Tibial nerve (tissue), 3 donors: Measurements from ENCODE around the gene ZNF25.

Source experiments
- POLR2A ChIP-seq, 2 donors: fragments of 450-650 bp; IDR thresholded peaks; one replicate each; pipeline ENCODE4 v1.6.1; 2017; ENCODE audit warnings: antibody characterized with exemption in 2 of 2, mild to moderate bottlenecking in 2 of 2, moderate library complexity in 2 of 2
- TF ChIP-seq, protein P1 (sequence below), 5 experiments: fragments of 200-600 bp in 3 of 5; fragments of 450-650 bp in 2 of 5; sonication (generic) in 3 of 5; IDR thresholded peaks; one replicate each; pipeline ENCODE4 v1.5.1; 2016 to 2019; ENCODE audit warnings: antibody characterized with exemption in 5 of 5, mild to moderate bottlenecking in 3 of 5, moderate library complexity in 2 of 5

DNA sequence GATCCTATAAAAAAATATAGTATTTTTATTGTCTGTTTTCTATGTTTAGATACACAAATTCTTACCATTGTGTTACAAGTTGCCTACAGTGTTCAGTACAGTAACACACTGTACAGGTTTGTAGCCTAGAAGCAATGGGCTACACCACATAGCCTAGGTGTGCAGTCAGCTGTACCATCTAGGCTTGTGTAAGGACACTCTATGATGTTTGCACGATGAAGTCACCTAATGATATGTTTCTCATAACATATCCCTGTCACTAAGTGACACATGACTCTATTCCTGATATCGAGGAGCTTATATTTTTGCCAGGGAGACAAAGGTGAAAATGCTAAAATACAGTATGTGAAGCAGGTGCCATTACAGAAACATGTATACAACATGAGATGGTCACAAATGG lies 18.6 kb downstream of the ZNF25 start:
- no peak for TF ChIP-seq POLR2A (IDR thresholded peaks at IDR 0.05)
- TF ChIP-seq, protein P1, sequence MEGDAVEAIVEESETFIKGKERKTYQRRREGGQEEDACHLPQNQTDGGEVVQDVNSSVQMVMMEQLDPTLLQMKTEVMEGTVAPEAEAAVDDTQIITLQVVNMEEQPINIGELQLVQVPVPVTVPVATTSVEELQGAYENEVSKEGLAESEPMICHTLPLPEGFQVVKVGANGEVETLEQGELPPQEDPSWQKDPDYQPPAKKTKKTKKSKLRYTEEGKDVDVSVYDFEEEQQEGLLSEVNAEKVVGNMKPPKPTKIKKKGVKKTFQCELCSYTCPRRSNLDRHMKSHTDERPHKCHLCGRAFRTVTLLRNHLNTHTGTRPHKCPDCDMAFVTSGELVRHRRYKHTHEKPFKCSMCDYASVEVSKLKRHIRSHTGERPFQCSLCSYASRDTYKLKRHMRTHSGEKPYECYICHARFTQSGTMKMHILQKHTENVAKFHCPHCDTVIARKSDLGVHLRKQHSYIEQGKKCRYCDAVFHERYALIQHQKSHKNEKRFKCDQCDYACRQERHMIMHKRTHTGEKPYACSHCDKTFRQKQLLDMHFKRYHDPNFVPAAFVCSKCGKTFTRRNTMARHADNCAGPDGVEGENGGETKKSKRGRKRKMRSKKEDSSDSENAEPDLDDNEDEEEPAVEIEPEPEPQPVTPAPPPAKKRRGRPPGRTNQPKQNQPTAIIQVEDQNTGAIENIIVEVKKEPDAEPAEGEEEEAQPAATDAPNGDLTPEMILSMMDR (IDR thresholded peaks at IDR 0.05), result no peak
